Measurements from ENCODE around the gene CNN2.
A peak's percentile ranks its signal among the peaks of the same experiment; 100 is the strongest.

The CNN2 gene

GRCh38 chr19:1000591-1001537 is 25.5 kb upstream of the CNN2 start:
- Histone ChIP-seq H2AFZ (ENCODE audit: low read depth) (no peak overlapping the region), H3K4me3 (IDR thresholded peaks at IDR 0.05; ENCODE audit: insufficient read depth, low read depth, low read length) (no peak overlapping the region), H3K36me3 (ENCODE audit: insufficient read depth) (no peaks in the 10 kb centered on the region), H3K79me2 (ENCODE audit: insufficient read depth, low read depth) (no peaks in the 10 kb centered on the region), H4K20me1 (ENCODE audit: insufficient read depth) (no peaks in the 10 kb centered on the region), H3K27me3 (ENCODE audit: insufficient read depth, low read depth) (peaks cover 16% of the 10 kb centered on the region; the same call in 1 of the 2 replicates), H3K27ac (no peak overlapping the region), H3K4me2 (no peak overlapping the region), H3K4me1 (ENCODE audit: low read depth, poor library complexity, severe bottlenecking) (peaks cover 14% of the 10 kb centered on the region), H3K9ac (no peak overlapping the region)
- TF ChIP-seq CTCF (conservative IDR thresholded peaks at IDR 0.05; ENCODE audit: low read depth, low read length), result no peak

- H3K36me3 ChIP-seq (ENCODE audit: insufficient read depth), result no peaks in the 10 kb centered on the region
- H3K4me1 ChIP-seq (ENCODE audit: low read depth, poor library complexity, severe bottlenecking), result peaks cover 7% of the 10 kb centered on the region
- peaks cover 16% of the 10 kb centered on the region; the same call in 1 of the 2 replicates for H3K27me3 ChIP-seq (ENCODE audit: insufficient read depth, low read depth)
- no peak overlapping the region for H3K4me2 ChIP-seq
- peak; percentile 90 for TF ChIP-seq CTCF (conservative IDR thresholded peaks at IDR 0.05; ENCODE audit: low read depth, low read length)
- H3K79me2 ChIP-seq (ENCODE audit: insufficient read depth, low read depth), result no peaks in the 10 kb centered on the region
- H4K20me1 ChIP-seq (ENCODE audit: insufficient read depth), result no peaks in the 10 kb centered on the region
- H3K27ac ChIP-seq, result no peak overlapping the region
- H2AFZ ChIP-seq (ENCODE audit: low read depth), result no peak overlapping the region
- H3K4me3 ChIP-seq (IDR thresholded peaks at IDR 0.05; ENCODE audit: insufficient read depth, low read depth, low read length), result no peak overlapping the region
- no peak overlapping the region for H3K9ac ChIP-seq
These were observed 24.8 kb upstream of the CNN2 start for GRCh38 chr19:1001538-1002166.

GRCh38 chr19:1002600-1002999 is 23.8 kb upstream of the CNN2 start:
- Histone ChIP-seq H3K4me1 (ENCODE audit: low read depth, poor library complexity, severe bottlenecking) (no peaks in the 10 kb centered on the region), H3K36me3 (ENCODE audit: insufficient read depth) (no peaks in the 10 kb centered on the region), H3K9ac (no peak overlapping the region), H4K20me1 (ENCODE audit: insufficient read depth) (no peaks in the 10 kb centered on the region), H3K27me3 (ENCODE audit: insufficient read depth, low read depth) (peaks cover 16% of the 10 kb centered on the region; the same call in 1 of the 2 replicates), H3K4me2 (no peak overlapping the region), H2AFZ (ENCODE audit: low read depth) (no peak overlapping the region), H3K27ac (no peak overlapping the region), H3K4me3 (IDR thresholded peaks at IDR 0.05; ENCODE audit: insufficient read depth, low read depth, low read length) (no peak overlapping the region), H3K79me2 (ENCODE audit: insufficient read depth, low read depth) (no peaks in the 10 kb centered on the region)
- no peak for TF ChIP-seq CTCF (conservative IDR thresholded peaks at IDR 0.05; ENCODE audit: low read depth, low read length)

- Histone ChIP-seq H3K9ac (no peak overlapping the region), H3K4me1 (ENCODE audit: low read depth, poor library complexity, severe bottlenecking) (no peaks in the 10 kb centered on the region), H3K79me2 (ENCODE audit: insufficient read depth, low read depth) (no peaks in the 10 kb centered on the region), H4K20me1 (ENCODE audit: insufficient read depth) (no peaks in the 10 kb centered on the region), H3K27ac (no peak overlapping the region), H3K36me3 (ENCODE audit: insufficient read depth) (no peaks in the 10 kb centered on the region), H2AFZ (ENCODE audit: low read depth) (no peak overlapping the region), H3K4me2 (no peak overlapping the region), H3K27me3 (ENCODE audit: insufficient read depth, low read depth) (peaks cover 9% of the 10 kb centered on the region; the same call in 1 of the 2 replicates), H3K4me3 (IDR thresholded peaks at IDR 0.05; ENCODE audit: insufficient read depth, low read depth, low read length) (no peak overlapping the region)
- TF ChIP-seq CTCF (conservative IDR thresholded peaks at IDR 0.05; ENCODE audit: low read depth, low read length), result no peak
These were observed 23.1 kb upstream of the CNN2 start for GRCh38 chr19:1003283-1003682.
